ENCODE measurements around the gene PTGDS.

DNA sequence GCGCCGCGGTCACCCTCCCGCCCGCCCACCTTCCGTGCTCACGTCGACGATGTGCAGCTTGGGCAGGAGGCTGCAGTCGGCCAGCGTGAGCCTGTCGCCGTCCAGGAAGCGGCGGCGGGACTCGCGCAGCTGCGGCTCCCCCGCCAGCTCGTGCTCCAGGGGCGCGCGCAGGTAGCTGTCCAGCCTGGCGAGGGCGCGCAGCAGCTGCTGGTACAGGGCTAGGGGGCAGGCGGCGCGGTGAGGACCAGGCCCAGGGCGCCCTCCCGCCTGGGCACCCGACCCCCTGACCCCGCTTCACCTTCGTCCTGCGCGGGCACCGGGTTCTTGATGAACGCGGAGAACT lies 17.6 kb downstream of the PTGDS start:
- TF ChIP-seq, protein P1, sequence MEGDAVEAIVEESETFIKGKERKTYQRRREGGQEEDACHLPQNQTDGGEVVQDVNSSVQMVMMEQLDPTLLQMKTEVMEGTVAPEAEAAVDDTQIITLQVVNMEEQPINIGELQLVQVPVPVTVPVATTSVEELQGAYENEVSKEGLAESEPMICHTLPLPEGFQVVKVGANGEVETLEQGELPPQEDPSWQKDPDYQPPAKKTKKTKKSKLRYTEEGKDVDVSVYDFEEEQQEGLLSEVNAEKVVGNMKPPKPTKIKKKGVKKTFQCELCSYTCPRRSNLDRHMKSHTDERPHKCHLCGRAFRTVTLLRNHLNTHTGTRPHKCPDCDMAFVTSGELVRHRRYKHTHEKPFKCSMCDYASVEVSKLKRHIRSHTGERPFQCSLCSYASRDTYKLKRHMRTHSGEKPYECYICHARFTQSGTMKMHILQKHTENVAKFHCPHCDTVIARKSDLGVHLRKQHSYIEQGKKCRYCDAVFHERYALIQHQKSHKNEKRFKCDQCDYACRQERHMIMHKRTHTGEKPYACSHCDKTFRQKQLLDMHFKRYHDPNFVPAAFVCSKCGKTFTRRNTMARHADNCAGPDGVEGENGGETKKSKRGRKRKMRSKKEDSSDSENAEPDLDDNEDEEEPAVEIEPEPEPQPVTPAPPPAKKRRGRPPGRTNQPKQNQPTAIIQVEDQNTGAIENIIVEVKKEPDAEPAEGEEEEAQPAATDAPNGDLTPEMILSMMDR (IDR thresholded peaks at IDR 0.05): no peak
- TF ChIP-seq POLR2A (IDR thresholded peaks at IDR 0.05): no peak
- TF ChIP-seq EP300 (IDR thresholded peaks at IDR 0.05): no peak
